ENCODE measurements around the gene CYFIP2. TPM values are rescaled to one million over a fixed set of nuclear protein-coding genes. Genes with fewer than 3 reads are reported as not detected.
A peak's percentile ranks its signal among the peaks of the same experiment; 100 is the strongest.

Gene CYFIP2
- total RNA-seq, 1 experiment from 2014 or later = 95.3 TPM

- TF ChIP-seq ZNF671 (CRISPR knock-in tag; IDR thresholded peaks at IDR 0.05) = no peak
- TF ChIP-seq CREB1 (CRISPR knock-in tag; IDR thresholded peaks at IDR 0.05) = no peak
Observed at GRCh38 chr5:157275403-157275802, 9.5 kb downstream of the CYFIP2 start (continued).

- Mint-ChIP-seq H3K36me3 (no peaks in the 10 kb centered on the region), H3K27ac (no peak overlapping the region), H3K27me3 (ENCODE audit: low read depth) (no peaks in the 10 kb centered on the region), H3K4me3 (no peak overlapping the region), H3K9me3 (no peaks in the 10 kb centered on the region), H3K4me1 (peaks cover 14% of the 10 kb centered on the region)
- ATAC-seq (no peak), DNase-seq (ENCODE audit: low spot score) (no peak)
- no peak for TF ChIP-seq NR3C1 (CRISPR knock-in tag; conservative IDR thresholded peaks at IDR 0.05; ENCODE audit: low read depth)
- 0 out of 2 replicates have a peak, but pooled peaks have one; percentile 55 for TF ChIP-seq ZSCAN18 (CRISPR knock-in tag; IDR thresholded peaks at IDR 0.05)
- ChIA-PET CTCF (interaction anchor here (2.2 kb wide), 1 partner anchor 26 kb away, joined by 8 read pairs; no protein-coding TSS in a partner anchor), POLR2A (no interaction called here)
Observed at GRCh38 chr5:157278319-157279037, 12.6 kb downstream of the CYFIP2 start.

GRCh38 chr5:157279605-157280239, 13.8 kb downstream of the CYFIP2 start:
- Mint-ChIP-seq H3K4me1 (peaks cover 14% of the 10 kb centered on the region), H3K4me3 (no peak overlapping the region), H3K36me3 (no peaks in the 10 kb centered on the region), H3K9me3 (no peaks in the 10 kb centered on the region), H3K27me3 (ENCODE audit: low read depth) (no peaks in the 10 kb centered on the region), H3K27ac (no peak overlapping the region)
- POLR2A ChIA-PET = no interaction called here
- ATAC-seq (no peak), DNase-seq (ENCODE audit: low spot score) (no peak)
- CTCF ChIA-PET = interaction anchor here (1.4 kb wide), 1 partner anchor 49 kb away, joined by 3 read pairs; no protein-coding TSS in a partner anchor
- TF ChIP-seq NR2C2 (CRISPR knock-in tag; IDR thresholded peaks at IDR 0.05) (no peak), PRDM15 (CRISPR knock-in tag; IDR thresholded peaks at IDR 0.05) (no peak), ZNF219 (CRISPR knock-in tag; IDR thresholded peaks at IDR 0.05; ENCODE audit: borderline replicate concordance) (no peak), NFYB (CRISPR knock-in tag; conservative IDR thresholded peaks at IDR 0.05; ENCODE audit: low read depth) (no peak), ZNF425 (CRISPR knock-in tag; conservative IDR thresholded peaks at IDR 0.05) (no peak), GTF2I (CRISPR knock-in tag; conservative IDR thresholded peaks at IDR 0.05) (no peak), ZNF416 (CRISPR knock-in tag; IDR thresholded peaks at IDR 0.05) (no peak), ATF6 (CRISPR knock-in tag; IDR thresholded peaks at IDR 0.05) (no peak), FOXJ3 (CRISPR knock-in tag; IDR thresholded peaks at IDR 0.05; ENCODE audit: borderline replicate concordance) (no peak), EMX1 (CRISPR knock-in tag; IDR thresholded peaks at IDR 0.05) (no peak), MLX (CRISPR knock-in tag; IDR thresholded peaks at IDR 0.05) (no peak), HMGXB4 (CRISPR knock-in tag; IDR thresholded peaks at IDR 0.05) (no peak), ZNF317 (CRISPR knock-in tag; IDR thresholded peaks at IDR 0.05; ENCODE audit: borderline replicate concordance, low read depth) (no peak), CBFB (CRISPR knock-in tag; IDR thresholded peaks at IDR 0.05; ENCODE audit: low read depth) (no peak), TEAD4 (CRISPR knock-in tag; IDR thresholded peaks at IDR 0.05) (no peak), JAZF1 (CRISPR knock-in tag; IDR thresholded peaks at IDR 0.05) (no peak)

All from WTC11 (cell line).